Dermis blood vessel endothelial cell (primary cell): ENCODE measurements around the gene SEC24B. TPM values are rescaled to one million over a fixed set of nuclear protein-coding genes. Genes with fewer than 3 reads are reported as not detected.
"Not testable (repeated sequence)": the region's sequence is repeated elsewhere in the genome, so short reads cannot be mapped to it uniquely, and the experiment has no call there.

Source experiments
- DNase-seq: peaks from one replicate; pipeline ENCODE4 v3.0.0; 2010
- total RNA-seq: library from RNA; depleted of rRNA; stranded (reverse); fragments of >200 nt; gene quantifications from 2 replicates; pipeline ENCODE4 v1.2.3, GENCODE V29; 2014

The SEC24B gene
- total RNA-seq, 1 donor from 2014 or later, result 15.1 TPM

DNA sequence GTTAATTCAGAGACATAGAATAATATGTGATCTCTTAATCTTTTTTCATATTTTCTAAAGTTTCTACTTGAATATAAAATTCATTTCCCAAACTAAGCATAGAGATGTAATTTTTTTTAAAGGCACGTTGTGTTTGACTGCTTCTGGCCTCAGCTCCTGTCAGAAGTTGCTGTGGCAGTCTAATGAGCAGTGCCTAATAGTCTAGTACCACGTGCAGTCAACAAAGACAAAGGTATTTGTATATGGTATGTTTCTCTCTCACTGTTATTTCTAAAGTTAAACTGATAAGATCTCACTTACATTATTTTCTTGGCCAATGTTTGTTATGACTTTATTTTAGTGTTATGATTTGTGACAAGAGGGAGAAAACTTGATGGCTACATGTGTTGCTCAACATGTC is 77.8 kb downstream of the SEC24B start:
- DNase-seq, result no peak

DNA sequence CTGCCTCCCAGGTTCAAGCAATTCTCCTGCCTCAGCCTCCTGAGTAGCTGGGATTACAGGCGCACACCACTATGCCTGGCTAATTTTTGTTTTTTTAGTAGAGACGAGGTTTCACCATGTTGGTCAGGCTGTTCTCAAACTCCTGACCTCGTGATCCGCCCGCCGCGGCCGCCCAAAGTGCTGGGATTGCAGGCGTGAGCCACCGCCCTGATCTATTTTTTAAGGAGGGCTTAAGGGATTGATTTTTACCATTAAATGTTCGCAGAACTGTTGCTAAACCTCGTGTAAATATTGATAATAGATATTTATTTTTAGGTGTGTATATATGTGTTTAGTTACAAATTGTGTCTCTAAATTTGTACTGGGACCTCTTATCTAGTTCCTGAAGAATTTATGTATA is 79.8 kb downstream of the SEC24B start:
- not testable (repeated sequence) for DNase-seq

DNA sequence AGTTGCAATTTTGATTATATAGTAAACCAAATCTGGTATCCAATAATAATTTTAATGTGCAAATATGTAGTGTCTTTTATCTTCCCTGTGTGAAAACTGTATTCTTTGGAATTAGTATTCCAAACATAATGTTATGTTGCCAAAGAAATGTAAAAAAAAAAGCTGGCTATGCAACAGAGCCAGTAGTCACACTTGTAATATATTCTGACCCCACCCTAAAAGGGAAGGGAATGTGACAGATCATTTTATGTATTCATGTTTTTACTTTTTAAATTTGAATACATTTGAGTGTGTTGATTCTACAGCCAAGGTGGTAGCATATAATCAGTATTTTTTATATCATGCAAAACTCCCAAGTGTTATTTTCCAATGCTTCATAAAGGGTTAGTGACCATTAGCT is 98.6 kb downstream of the SEC24B start:
- no peak for DNase-seq

DNA sequence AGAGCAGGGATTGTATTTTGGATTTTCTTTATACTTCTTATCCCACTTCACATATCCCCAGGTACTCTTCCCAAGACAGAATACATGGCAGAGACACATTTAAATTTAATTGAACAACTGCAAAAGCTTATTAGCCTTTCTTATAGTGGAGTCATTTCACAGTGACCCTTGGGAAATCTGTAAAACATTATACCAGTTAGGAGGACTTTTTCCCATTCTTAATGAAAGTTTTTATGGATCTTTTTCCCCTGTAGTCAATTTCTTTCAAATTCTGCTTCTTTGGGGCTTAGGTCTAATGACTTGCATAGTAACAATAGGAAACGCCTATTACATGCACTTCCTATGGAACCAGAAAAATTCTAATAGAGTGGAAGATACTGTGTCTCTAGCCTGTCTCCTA is 111.8 kb downstream of the SEC24B start:
- DNase-seq, result no peak

DNA sequence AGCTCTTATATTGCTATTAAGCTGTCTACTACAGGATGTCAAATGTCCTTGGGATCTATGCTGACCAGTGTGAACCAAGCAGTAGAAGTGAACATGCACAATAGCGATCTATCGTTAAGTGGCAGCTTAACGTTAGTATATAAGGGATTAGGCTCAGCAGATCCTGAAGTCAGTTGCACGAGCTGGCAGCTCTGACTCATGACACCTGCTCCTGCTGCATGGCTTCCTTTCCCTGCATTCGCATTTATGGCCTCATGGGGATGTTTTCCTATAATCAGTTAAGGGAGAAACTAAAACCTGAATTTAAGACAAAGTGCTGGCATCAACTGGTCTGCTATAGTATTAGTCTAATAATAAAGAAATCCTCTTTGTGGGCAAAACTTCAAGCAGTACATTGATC is 113.8 kb downstream of the SEC24B start:
- peak; percentile 62 for DNase-seq

DNA sequence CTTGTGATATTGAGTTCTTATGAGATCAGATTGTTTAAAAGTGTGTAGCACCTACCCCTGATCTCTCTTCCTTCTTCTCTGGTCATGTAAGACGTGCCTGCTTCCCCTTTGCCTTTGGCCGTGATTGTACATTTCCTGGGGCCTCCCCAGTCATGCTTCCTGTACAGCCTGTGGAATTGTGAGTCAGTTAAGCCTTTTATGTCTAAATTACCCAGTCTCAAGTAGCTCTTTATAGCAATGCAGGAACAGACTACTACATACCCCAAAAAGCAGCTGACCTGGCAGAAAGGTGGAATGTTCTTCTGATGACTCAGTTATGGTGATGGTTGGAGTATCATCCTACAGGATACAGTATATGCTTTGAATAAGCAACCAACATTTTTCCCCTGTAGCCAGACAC is 115.0 kb downstream of the SEC24B start:
- peak; percentile 98 for DNase-seq

DNA sequence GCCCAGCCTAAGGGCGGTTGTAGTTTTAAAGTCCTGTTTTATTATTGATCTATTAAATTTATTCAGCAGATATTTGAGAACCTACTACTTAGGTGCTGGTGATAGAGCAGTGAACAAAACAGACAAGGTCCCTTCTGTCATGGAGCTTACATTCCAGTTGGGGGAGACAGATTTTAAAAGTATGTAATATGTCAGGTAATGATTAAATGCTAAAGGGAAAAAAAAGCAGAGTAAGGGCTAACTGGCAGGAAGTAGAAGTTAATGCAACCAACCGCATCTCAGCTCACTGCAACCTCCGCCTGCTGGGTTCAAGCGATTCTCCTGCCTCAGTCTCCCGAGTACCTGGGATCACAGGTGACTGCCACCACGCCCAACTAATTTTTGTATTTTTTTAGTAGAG is 118.6 kb downstream of the SEC24B start:
- DNase-seq, result no peak

DNA sequence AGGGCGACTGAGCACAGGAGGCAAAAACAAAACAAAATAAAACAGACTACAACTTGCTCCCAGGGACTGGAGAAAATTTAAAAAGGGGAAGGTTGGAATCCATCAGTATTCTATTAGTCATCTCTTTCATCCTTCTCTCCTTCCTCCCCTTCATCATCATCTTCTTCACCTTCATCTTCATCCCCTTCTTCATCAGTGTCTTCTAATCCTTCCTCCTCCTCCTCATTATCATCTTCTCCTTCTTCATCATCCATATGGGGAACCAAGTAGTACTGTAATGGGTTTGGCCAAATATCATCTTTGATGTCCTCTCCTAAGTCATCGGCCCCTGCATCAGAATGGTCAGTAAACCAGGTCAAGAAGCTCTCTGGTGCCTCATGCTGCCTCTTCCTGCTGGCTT is 119.5 kb downstream of the SEC24B start:
- DNase-seq, result no peak

DNA sequence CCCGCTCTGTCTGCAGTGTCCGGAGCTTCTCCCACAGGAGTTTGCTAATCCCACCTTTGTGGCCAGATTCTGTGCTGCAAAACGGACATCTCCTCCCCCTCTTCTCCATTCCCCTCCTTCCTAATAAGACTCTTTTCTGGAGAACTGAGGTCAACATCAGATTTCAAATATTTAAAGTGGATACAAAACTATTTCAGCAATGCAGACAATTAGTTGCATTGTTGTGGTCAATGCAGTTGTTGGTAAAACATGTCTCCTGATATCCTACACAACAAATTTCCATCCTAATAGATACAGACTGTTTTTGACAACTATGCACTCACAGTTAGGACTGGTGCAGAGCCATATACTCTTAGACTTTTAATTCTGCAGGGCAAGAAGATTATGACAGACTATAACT is 121.4 kb downstream of the SEC24B start:
- DNase-seq, result no peak

DNA sequence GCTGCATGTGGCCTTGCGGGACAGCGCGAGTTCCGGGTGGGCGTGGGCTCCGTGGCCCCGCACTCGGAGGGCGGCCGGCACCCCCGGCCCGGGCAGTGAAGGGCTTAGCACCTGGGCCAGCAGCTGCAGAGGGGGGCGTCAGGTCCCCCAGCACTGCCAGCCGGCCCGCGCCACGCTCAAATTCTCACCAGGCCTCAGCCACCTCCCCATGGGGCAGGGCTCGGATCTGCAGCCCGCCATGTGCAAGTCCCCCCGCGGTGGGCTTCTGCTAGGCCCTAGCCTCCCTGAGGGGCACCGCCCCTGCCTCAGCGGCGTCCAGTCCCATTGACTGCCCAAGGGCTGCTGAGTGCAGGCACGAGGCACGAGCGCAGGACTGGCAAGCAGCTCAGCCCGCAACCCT is 123.8 kb downstream of the SEC24B start:
- no peak for DNase-seq

DNA sequence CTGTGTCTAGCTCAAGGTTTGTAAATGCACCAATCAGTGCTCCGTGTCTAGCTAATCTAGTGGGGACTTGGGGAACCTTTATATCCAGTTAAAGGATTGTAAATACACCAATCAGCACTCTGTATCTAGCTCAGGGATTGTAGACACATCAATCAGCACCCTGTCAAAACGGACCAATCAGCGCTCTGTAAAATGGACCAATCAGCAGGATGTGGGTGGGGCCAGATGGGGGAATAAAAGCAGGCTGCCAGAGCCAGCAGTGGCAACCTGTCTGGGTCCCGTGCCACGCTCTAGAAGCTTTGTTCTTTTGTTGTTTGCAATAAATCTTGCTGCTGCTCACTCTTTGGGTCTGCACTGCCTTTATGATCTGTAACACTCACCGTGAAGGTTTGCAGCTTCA is 124.5 kb downstream of the SEC24B start:
- not testable (repeated sequence) for DNase-seq

DNA sequence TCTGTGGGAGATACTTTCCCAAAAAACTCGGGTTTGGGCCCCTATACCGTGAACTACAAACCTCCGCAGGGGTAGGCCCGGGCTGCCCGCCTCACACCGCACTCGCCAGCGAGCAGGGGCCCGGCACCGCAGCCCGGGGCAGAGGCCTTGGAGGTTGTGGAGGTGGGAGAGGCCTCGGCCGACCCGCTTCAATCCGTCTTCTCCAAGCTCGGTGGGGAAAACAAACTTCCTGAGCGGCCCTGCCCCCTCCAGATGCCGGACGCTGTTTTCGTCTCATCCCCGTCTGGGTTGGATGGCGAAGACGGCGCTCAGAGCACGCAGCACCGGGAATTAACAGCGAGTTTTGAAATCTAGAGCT is 126.0 kb downstream of the SEC24B start:
- DNase-seq, result peak; percentile 58

DNA sequence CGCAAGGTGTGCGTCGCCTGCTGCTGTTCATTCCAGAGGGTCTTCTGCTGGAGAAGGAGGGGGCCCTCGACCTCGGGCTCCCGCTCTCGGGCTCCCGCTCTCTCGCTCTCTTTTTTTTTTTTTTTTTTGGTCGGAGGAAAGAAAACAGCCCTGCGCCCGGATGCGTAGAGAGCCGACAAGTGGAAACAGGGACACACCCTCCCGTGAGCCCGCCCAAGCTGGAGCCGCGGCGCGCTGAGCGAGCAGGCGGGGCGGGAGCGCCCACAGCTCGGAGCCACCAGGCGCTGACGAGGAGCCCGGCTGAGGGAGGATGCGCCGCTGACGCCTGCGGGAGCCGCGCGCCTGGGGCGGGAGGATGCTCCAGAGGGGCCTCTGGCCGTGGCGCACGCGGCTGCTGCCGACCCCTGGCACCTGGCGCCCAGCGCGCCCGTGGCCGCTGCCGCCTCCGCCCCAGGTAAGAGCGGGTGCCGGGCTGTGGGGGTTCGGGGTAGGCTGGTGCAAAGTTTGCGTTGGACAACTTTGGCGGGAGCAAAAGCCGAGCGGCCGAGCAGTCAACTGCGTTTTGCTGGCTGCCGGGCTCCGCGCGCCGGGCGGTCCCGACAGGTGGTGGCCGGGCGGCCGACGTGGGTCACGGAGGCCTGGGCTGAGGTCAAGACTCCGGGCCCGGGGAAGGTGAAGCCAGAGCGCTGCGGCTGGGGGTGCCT is 126.5 kb downstream of the SEC24B start, which contains the start of gene MCUB:
Gene MCUB (plus strand): TSS at position 264 of the 704 bp plus-strand sequence. CDS start 92 bp downstream, at position 356.
- DNase-seq, result peak; percentile 94

DNA sequence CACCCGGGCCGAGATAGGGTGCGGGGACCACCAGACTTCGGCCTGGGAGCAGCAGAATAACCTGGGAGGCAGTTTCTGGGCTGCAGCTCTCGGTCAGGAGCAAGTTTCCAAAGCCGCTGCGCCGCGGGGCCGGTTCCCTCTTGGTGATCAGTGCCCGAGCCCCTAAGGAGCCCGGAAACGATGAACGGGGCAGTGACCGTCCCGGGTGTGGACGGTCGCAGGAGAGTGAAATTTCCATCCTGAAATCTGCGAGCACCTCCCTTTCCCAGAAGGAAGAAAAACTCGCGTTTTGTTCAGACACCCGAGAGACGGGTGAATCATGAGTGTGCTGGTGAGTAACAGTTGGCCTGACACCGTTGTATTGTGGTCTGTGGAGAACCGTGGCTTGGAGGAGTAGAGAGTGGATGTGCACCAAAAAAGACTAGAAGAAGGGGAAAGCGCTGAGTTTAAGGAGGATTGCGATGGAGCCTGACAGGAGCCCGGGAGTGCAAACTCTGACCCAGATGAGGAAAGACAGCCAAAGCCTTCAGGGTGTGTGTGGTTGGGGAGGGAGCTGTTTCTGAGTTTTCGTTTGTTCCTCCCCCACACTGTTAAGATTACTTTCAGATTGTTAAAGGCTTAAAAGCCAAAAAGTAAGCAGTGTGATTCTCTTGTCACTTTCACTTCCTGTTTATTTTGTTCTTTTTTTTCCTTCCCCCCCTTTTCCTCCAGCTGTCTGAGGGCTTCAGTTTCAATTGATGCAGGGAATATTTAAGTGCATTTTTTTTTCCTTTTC is 127.3 kb downstream of the SEC24B start:
- DNase-seq, result peak; percentile 79

DNA sequence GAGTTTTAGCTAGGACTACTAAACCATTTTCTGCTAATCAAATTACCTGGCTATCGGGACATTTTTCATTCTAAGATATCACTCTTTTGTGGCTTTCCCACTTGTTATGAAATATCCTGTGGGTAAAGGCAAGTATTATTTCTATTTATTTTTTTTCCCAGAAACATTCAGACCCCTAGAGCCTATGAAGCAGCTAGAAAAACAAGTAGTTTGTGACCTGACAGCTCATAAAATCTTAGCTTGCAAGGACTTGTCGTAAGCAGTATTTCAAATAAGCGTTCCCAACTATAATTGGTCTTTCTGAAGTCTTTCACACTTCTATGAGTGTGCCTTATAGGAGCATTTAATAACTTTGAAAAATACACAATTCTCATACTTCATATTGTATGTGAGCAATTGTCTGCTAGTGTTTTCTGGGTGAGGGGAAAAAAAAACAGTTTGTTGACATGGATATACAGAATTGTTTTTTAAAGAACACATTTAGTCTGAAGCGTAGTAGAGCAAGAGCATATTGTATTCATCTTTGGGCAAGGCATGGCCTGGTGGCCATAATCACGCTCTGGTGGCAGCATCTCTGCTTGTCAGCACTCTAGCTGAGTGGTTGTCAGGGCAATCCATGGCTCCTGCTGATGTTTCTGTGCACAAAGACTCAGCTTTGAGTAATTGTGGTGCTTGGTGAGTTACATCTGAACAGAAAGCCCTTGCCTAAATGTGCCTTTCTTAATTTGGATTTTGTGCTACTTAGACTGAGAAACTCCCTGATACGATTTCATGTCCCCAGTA is 129.0 kb downstream of the SEC24B start:
- no peak for DNase-seq

DNA sequence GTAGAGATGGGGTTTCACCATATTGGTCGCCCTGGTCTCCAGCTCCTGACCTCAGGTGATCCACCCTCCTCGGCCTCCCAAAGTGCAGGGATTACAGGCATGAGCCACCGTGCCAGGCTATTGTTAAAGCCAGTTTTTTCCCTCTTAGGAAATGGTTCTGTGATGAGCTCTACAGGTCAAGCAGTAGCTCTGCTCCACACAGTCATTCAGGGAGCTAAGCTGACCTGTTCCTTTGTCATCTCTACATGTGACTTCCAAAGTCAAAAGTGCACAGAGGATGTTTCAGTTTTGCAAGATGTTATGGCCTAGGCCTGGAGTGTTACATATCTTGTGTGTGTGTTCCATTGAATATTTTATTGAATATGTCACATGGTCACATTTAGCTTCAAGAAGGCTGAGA is 137.9 kb downstream of the SEC24B start:
- DNase-seq, result no peak

DNA sequence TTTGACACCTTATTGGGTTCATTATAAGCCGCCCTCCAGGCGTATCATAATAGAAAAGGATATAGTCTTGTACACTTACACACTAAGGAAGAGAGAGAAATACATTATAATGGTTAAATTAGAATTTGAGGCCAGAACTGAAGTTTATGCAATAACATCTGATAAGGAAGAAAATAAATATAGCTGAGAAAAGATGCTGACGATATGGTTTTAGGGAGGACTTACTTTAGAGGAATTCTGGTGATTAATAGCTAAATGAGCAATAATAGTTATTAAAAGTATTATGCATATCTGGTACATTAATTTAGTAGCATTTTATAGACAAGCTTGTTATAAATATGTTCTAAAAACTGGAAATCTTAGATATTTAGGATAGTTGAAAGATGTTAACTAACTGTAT is 138.5 kb downstream of the SEC24B start:
- DNase-seq, result no peak

DNA sequence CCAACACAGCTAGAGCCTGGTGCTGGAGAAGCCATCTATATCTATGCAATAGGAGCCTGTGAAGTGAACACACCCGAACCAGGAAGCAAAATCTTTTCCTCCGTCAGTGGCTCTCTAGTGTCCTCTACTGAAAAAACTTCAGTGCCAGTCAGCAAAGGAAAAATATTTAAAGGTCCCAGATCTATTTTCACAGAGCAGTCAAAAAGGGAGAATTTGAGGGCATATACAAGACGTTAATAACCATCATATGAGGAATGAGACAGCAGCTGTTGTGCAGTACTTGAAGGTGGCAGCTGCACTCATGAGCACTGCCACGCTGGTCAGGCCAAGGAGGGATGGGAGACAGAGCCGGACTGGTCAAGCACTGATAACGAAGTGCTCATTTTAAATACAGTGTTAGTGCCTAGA is 140.8 kb downstream of the SEC24B start:
- peak; percentile 72 for DNase-seq

DNA sequence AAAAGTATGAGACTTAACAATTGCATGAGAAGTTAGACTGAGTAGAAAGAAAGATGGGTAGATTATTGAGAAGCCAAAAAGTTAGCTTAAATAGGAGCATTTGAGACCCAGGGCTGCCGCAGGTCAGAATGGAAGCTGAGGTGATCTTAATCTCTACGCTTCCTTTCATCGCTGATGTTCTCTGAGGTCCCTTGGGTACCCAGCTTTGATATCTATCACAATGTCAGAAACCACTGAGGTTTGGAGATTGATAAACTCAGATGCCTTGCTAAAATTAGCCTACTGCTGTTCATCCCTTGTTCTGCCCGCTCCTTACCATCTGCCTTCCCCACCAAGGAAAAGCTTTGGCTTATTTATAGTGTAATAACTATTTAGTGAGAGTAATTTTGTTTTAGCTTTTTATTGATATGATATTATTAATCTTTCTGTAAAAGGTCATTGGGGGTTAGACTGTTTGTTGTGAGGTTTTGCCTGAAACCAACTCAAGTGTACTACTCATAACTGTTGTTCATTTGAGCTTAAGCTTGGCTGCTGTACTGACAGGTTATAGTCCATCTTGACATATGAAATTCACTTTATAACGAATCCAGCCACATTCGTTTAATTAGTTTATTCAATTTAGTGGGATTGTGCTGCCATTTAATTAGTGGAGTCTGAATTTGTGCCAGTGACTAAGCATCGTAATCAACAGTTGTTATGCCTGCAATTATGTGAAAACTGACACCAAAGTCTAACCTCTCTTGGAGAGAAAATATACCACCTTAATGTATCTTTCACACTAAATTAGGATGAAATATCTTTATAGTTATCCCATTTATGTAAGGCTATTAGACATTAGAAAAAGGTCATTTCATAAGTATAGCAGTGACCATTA is 141.6 kb downstream of the SEC24B start:
- DNase-seq, result no peak

DNA sequence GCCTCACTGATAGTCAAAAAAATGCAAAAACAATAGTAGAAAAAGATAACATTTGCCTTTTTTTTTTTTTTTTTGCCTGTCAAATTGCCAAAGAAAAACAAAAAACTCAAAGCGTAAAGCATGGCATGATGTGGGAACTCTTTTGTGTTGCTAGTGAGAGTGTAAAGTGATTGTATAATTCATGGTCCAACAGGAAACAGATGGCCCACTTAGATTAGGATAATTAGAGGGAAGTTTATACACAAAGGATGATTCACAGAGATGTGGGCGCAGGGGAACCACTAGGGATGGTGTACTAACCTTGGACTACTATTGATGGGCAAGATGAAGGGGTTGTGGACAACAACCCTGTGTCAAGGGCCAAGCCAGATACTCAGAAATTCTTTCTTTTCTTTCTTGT is 142.8 kb downstream of the SEC24B start:
- peak; percentile 99 for DNase-seq

DNA sequence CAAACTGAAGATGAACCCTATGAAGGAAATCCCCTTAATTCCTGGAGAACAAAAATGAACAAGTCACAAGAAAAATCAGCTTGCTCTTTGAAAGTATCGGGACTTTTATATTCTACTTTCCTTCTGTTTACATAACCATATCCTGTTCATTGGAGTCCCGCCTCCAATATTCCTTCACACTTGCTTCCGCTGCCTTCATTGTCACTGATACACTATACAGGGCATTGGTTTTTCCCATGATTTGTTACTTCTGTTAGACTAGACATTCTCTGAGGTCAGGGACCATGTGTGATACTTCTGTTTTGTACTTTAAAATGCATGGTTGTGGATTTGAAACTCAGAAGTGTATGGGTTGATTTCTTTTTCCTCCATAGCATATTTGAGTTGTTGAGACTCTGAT is 145.2 kb downstream of the SEC24B start:
- DNase-seq, result peak; percentile 44

DNA sequence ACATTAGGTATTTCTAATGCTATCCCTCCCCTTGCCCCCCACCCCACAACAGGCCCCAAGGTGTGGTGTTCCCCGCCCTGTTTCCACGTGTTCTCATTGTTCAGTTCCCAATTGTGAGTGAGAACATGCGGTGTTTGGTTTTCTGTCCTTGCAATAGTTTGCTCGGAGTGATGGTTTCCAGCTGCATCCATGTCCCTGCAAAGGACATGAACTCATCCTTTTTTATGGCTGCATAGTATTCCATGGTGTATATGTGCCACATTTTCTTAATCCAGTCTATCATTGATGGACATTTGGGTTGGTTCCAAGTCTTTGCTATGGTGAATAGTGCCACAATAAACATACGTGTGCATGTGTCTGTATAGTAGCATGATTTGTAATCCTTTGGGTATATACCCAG is 146.4 kb downstream of the SEC24B start:
- DNase-seq, result not testable (repeated sequence)
